ENCODE measurements around the gene FOSL2. TPM values are rescaled to one million over a fixed set of nuclear protein-coding genes. Genes with fewer than 3 reads are reported as not detected.

FOSL2 gene
- total and polyA plus RNA-seq, 4 donors = 20.0 to 260 (median 109) TPM

DNA sequence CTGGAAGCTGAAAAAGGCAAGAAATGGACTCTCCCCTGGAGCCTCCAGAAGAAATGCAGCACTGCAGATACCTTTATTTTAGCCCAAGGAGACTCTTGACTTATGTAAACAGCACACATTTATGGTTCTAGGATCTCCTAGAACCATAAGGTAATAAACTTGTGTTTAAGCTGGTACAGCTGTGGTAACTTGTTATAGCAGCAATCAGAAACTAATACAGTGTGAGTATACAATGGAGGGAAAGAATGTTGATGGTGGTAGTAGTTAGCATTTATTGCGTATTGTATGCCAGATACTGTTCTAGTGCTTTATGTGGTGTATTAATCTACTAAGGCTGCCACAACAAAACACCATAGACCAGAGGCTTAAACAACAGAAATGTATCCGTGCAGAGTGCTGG, 40.6 kb downstream of the FOSL2 start:
- Histone ChIP-seq H3K4me1 (ENCODE audit: control insufficient read depth in 1 of 2, insufficient read depth in 2 of 2, low read length in 2 of 2) (no peaks in the 10 kb centered on the region), H3K27ac (ENCODE audit: low read depth in 1 of 2, low read length in 2 of 2) (no peak overlapping the region), H3K27me3 (ENCODE audit: control insufficient read depth in 1 of 2, insufficient read depth in 2 of 2, low read length in 1 of 2) (no peaks in the 10 kb centered on the region), H3K4me3 (ENCODE audit: low read length in 2 of 2) (no peak overlapping the region), H3K36me3 (ENCODE audit: control insufficient read depth in 1 of 2, insufficient read depth in 2 of 2, low read length in 1 of 2) (no peaks in the 10 kb centered on the region), H3K9me3 (ENCODE audit: control insufficient read depth, low read length) (no peaks in the 10 kb centered on the region)
- ATAC-seq (ENCODE audit: low FRiP score) (no peak), DNase-seq (no peak)
- 94% methylated on average over 2 of the region's 2 CpGs for WGBS, 2 donors
- intact Hi-C loops (cut with DNase I) = no loop called here

DNA sequence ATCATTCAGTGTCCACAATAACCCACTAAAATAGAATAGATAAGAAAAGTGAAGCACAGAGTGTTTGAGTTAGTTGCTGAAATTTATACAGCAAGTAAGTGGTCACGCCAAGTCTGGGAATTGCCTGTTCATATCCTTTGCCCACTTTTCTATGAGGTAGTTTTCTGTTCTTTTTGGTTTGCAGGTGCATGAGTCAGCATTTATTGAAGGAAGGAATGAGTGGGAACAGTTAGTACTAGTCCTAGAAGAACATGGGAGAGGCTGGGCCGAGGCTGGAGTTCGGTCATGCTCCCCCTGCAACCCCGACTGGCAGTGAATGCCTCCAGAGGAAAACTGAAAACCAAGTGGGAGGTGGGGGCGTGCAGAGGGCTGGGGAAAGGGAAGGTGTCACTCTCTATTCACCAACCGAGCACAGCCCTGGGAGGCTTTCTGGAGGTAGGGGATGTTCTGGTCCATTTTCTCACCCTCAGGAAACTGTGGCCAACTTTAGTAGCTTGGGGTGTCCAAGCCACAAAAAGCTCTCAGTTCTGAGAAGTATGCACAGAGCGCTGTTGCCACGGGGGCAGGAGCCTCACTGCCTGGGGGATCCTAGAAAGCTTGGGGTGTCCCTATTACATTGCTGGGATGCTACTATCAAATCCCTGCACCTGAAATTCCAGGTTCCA, 41.4 kb downstream of the FOSL2 start:
- Histone ChIP-seq H3K27ac (ENCODE audit: low read depth in 1 of 2, low read length in 2 of 2) (no peak overlapping the region), H3K27me3 (ENCODE audit: control insufficient read depth in 1 of 2, insufficient read depth in 2 of 2, low read length in 1 of 2) (no peaks in the 10 kb centered on the region), H3K9me3 (ENCODE audit: control insufficient read depth, low read length) (no peaks in the 10 kb centered on the region), H3K4me1 (ENCODE audit: control insufficient read depth in 1 of 2, insufficient read depth in 2 of 2, low read length in 2 of 2) (no peaks in the 10 kb centered on the region), H3K4me3 (ENCODE audit: low read length in 2 of 2) (no peak overlapping the region), H3K36me3 (ENCODE audit: control insufficient read depth in 1 of 2, insufficient read depth in 2 of 2, low read length in 1 of 2) (no peaks in the 10 kb centered on the region)
- ATAC-seq (ENCODE audit: low FRiP score) (no peak), DNase-seq (no peak)
- intact Hi-C loops (cut with DNase I) = no loop called here
- WGBS, 2 donors = 86 to 93% methylated on average over 8 of the region's 8 CpGs

DNA sequence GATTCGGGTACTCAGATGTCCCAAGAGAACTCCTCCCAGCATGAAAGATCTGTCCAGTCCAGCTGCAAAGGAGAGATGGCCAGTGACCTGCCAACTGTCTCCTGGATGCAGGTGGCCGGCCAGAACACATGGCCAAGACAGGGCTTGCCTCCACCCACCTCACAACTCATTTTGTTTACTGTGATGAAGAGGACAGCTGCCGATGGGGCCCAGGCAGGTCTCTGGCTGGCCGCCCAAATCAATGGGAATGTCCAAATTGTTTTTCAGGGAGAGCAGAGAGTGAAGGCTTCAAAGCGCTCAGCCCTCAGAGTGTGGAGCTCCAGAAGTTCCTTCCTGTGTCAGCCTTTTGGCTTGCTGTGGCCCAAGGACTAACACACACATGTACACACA, 41.9 kb downstream of the FOSL2 start:
- DNase-seq (no peak), ATAC-seq (ENCODE audit: low FRiP score) (no peak)
- Histone ChIP-seq H3K4me3 (ENCODE audit: low read length in 2 of 2) (no peak overlapping the region), H3K27me3 (ENCODE audit: control insufficient read depth in 1 of 2, insufficient read depth in 2 of 2, low read length in 1 of 2) (no peaks in the 10 kb centered on the region), H3K27ac (ENCODE audit: low read depth in 1 of 2, low read length in 2 of 2) (no peak overlapping the region), H3K36me3 (ENCODE audit: control insufficient read depth in 1 of 2, insufficient read depth in 2 of 2, low read length in 1 of 2) (no peaks in the 10 kb centered on the region), H3K4me1 (ENCODE audit: control insufficient read depth in 1 of 2, insufficient read depth in 2 of 2, low read length in 2 of 2) (no peaks in the 10 kb centered on the region), H3K9me3 (ENCODE audit: control insufficient read depth, low read length) (no peaks in the 10 kb centered on the region)
- WGBS, 2 donors = 56 to 71% methylated on average over 5 of the region's 5 CpGs
- intact Hi-C loops (cut with DNase I) = no loop called here

DNA sequence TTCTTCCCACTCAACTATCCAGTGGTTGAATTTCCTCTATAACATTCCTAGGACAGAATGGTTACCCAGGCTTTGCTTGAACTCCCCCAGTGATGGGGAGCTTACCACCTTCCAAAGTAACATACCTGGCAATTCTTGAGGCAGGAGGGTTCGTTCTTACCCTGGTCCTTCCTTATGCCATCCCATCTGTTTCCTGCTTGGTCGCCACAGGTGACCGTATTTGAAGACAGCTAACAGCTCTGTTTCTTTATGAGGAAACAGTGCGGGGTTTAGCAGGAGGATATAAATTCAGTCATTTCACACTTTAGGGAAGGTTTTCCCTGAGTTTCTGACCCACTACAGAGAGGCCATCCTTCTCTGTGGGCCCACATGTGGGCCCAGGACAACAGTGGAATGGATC, 42.6 kb downstream of the FOSL2 start:
- H3K9me3 ChIP-seq (ENCODE audit: control insufficient read depth, low read length) = no peaks in the 10 kb centered on the region
- DNase-seq (no peak), ATAC-seq (ENCODE audit: low FRiP score) (no peak)
- intact Hi-C loops (cut with DNase I) = no loop called here
- H3K4me1 ChIP-seq (ENCODE audit: control insufficient read depth in 1 of 2, insufficient read depth in 2 of 2, low read length in 2 of 2) = no peaks in the 10 kb centered on the region
- H3K36me3 ChIP-seq (ENCODE audit: control insufficient read depth in 1 of 2, insufficient read depth in 2 of 2, low read length in 1 of 2) = no peaks in the 10 kb centered on the region
- WGBS, 2 donors = 92 to 95% methylated on average over 4 of the region's 4 CpGs
- no peak overlapping the region for H3K27ac ChIP-seq (ENCODE audit: low read depth in 1 of 2, low read length in 2 of 2)
- H3K27me3 ChIP-seq (ENCODE audit: control insufficient read depth in 1 of 2, insufficient read depth in 2 of 2, low read length in 1 of 2) = no peaks in the 10 kb centered on the region
- H3K4me3 ChIP-seq (ENCODE audit: low read length in 2 of 2) = no peak overlapping the region

GRCh38 chr2:28435814-28436351, 43.2 kb downstream of the FOSL2 start:
- no peak overlapping the region for H3K4me3 ChIP-seq (ENCODE audit: low read length in 2 of 2)

DNA sequence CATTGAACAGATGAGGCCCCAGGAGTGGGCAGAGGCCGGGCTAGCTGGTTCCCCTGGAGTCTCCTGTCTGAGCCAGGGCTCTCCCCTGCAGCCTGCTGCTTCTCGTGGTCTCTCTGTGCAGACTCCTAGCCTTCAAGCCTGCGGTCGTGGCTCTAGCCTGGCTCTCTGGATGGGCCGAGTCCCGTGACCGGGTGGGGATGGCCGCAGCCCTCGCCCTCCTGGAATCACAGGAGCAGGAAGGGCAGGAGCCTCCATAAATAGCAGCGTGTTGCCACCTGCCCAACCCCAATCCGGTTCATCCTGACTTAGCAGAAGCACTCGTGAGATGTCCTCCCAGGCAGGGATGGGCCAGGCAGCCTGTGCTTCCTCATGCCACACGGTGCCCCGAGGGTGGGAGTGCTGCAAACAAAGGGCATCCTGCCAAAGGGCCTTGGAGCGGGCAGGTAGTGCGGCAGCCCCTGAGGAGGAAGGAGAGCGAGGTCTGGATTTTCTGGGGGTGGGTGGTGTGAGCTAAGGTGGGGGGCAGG, 43.9 kb downstream of the FOSL2 start:
- ATAC-seq (ENCODE audit: low FRiP score) = no peak
- no peak for DNase-seq

More at GRCh38 chr2:28435814-28436351, 43.2 kb downstream of the FOSL2 start:
- WGBS, 2 donors = 95% methylated on average over 4 of the region's 4 CpGs
- Histone ChIP-seq H3K27me3 (ENCODE audit: control insufficient read depth in 1 of 2, insufficient read depth in 2 of 2, low read length in 1 of 2) (no peaks in the 10 kb centered on the region), H3K9me3 (ENCODE audit: control insufficient read depth, low read length) (no peaks in the 10 kb centered on the region), H3K36me3 (ENCODE audit: control insufficient read depth in 1 of 2, insufficient read depth in 2 of 2, low read length in 1 of 2) (no peaks in the 10 kb centered on the region), H3K4me1 (ENCODE audit: control insufficient read depth in 1 of 2, insufficient read depth in 2 of 2, low read length in 2 of 2) (no peaks in the 10 kb centered on the region), H3K27ac (ENCODE audit: low read depth in 1 of 2, low read length in 2 of 2) (no peak overlapping the region)
- intact Hi-C loops (cut with DNase I) = no loop called here
- ATAC-seq (ENCODE audit: low FRiP score) (no peak), DNase-seq (no peak)

GRCh38 chr2:28437149-28437835, 44.6 kb downstream of the FOSL2 start:
- ATAC-seq (ENCODE audit: low FRiP score) = no peak
- Histone ChIP-seq H3K4me1 (ENCODE audit: control insufficient read depth in 1 of 2, insufficient read depth in 2 of 2, low read length in 2 of 2) (no peaks in the 10 kb centered on the region), H3K9me3 (ENCODE audit: control insufficient read depth, low read length) (no peaks in the 10 kb centered on the region), H3K4me3 (ENCODE audit: low read length in 2 of 2) (no peak overlapping the region), H3K36me3 (ENCODE audit: control insufficient read depth in 1 of 2, insufficient read depth in 2 of 2, low read length in 1 of 2) (no peaks in the 10 kb centered on the region), H3K27me3 (ENCODE audit: control insufficient read depth in 1 of 2, insufficient read depth in 2 of 2, low read length in 1 of 2) (no peaks in the 10 kb centered on the region), H3K27ac (ENCODE audit: low read depth in 1 of 2, low read length in 2 of 2) (no peak overlapping the region)
- WGBS, 2 donors = 81 to 84% methylated on average over 18 of the region's 18 CpGs
- DNase-seq = no peak
- intact Hi-C loops (cut with DNase I) = no loop called here

More for the DNA sequence above, 43.9 kb downstream of the FOSL2 start:
- H3K36me3 ChIP-seq (ENCODE audit: control insufficient read depth in 1 of 2, insufficient read depth in 2 of 2, low read length in 1 of 2) = no peaks in the 10 kb centered on the region
- WGBS, 2 donors = 86 to 90% methylated on average over 17 of the region's 17 CpGs
- intact Hi-C loops (cut with DNase I) = no loop called here
- H3K27me3 ChIP-seq (ENCODE audit: control insufficient read depth in 1 of 2, insufficient read depth in 2 of 2, low read length in 1 of 2) = no peaks in the 10 kb centered on the region
- H3K27ac ChIP-seq (ENCODE audit: low read depth in 1 of 2, low read length in 2 of 2) = no peak overlapping the region
- no peak overlapping the region for H3K4me3 ChIP-seq (ENCODE audit: low read length in 2 of 2)
- H3K4me1 ChIP-seq (ENCODE audit: control insufficient read depth in 1 of 2, insufficient read depth in 2 of 2, low read length in 2 of 2) = no peaks in the 10 kb centered on the region
- no peaks in the 10 kb centered on the region for H3K9me3 ChIP-seq (ENCODE audit: control insufficient read depth, low read length)

GRCh38 chr2:28437918-28438317, 45.3 kb downstream of the FOSL2 start:
- DNase-seq (no peak), ATAC-seq (ENCODE audit: low FRiP score) (no peak)
- 76 to 82% methylated on average over 5 of the region's 5 CpGs for WGBS, 2 donors
- intact Hi-C loops (cut with DNase I) = no loop called here
- H3K4me3 ChIP-seq (ENCODE audit: low read length in 2 of 2) = no peak overlapping the region
- no peak overlapping the region for H3K27ac ChIP-seq (ENCODE audit: low read depth in 1 of 2, low read length in 2 of 2)
- no peaks in the 10 kb centered on the region for H3K9me3 ChIP-seq (ENCODE audit: control insufficient read depth, low read length)
- no peaks in the 10 kb centered on the region for H3K4me1 ChIP-seq (ENCODE audit: control insufficient read depth in 1 of 2, insufficient read depth in 2 of 2, low read length in 2 of 2)
- H3K27me3 ChIP-seq (ENCODE audit: control insufficient read depth in 1 of 2, insufficient read depth in 2 of 2, low read length in 1 of 2) = no peaks in the 10 kb centered on the region
- no peaks in the 10 kb centered on the region for H3K36me3 ChIP-seq (ENCODE audit: control insufficient read depth in 1 of 2, insufficient read depth in 2 of 2, low read length in 1 of 2)

Data from aorta (tissue), 5 donors.